Naive B cell (primary cell): Measurements from ENCODE around the gene ZSCAN32. TPM values are rescaled to one million over a fixed set of nuclear protein-coding genes. Genes with fewer than 3 reads are reported as not detected.

Experiments
- ATAC-seq, 2 donors: fragments of 150-1000 bp; cut with Tn5 transposase; 2 replicates each; pipeline ENCODE4 v1.10.0; 2021; ENCODE audit warnings: low read depth in 2 of 2, mild to moderate bottlenecking in 2 of 2, moderate library complexity in 2 of 2
- DNase-seq: peaks from one replicate; pipeline ENCODE4 v3.0.0; 2022
- H3K27ac Mint-ChIP-seq, 6 donors: one replicate each; pipeline ENCODE4 v1.8.0; 2020 to 2022; ENCODE audit warnings: mild to moderate bottlenecking in 6 of 6, mixed read lengths in 6 of 6, moderate library complexity in 5 of 6, inconsistent platforms in 2 of 6
- H3K27me3 Mint-ChIP-seq, 3 donors: one replicate each; pipeline ENCODE4 v1.8.0; 2021 to 2022; ENCODE audit warnings: mixed read lengths in 3 of 3, mild to moderate bottlenecking in 1 of 3
- H3K36me3 Mint-ChIP-seq, 2 donors: one replicate each; pipeline ENCODE4 v1.8.0; 2020 to 2022; ENCODE audit warnings: mixed read lengths in 2 of 2, inconsistent platforms in 1 of 2, mild to moderate bottlenecking in 1 of 2
- H3K4me1 Mint-ChIP-seq, 3 donors: one replicate each; pipeline ENCODE4 v1.8.0; 2020 to 2022; ENCODE audit warnings: mixed read lengths in 3 of 3, inconsistent platforms in 1 of 3, mild to moderate bottlenecking in 1 of 3, moderate library complexity in 1 of 3
- H3K4me3 Mint-ChIP-seq, 8 donors: one replicate each; pipeline ENCODE4 v1.8.0; 2020 to 2022; ENCODE audit warnings: mild to moderate bottlenecking in 8 of 8, mixed read lengths in 8 of 8, moderate library complexity in 8 of 8, inconsistent platforms in 2 of 8
- H3K9me3 Mint-ChIP-seq, 7 donors: one replicate each; pipeline ENCODE4 v1.8.0; 2020 to 2022; ENCODE audit warnings: mixed read lengths in 7 of 7, mild to moderate bottlenecking in 5 of 7, inconsistent platforms in 2 of 7, moderate library complexity in 1 of 7
- polyA plus RNA-seq, 6 donors: library from polyadenylated mRNA; unstranded; fragments of 300-500 nt; fragmentation: Illumina TruSeq; gene quantifications; one replicate each; pipeline ENCODE4 v1.2.3, GENCODE V29; 2021; ENCODE audit warnings: low read depth in 6 of 6

The ZSCAN32 gene
- 10 to 100 TPM; 11.2 to 33.3 (median 14.9) TPM for polyA plus RNA-seq

GRCh38 chr16:3400779-3401688, at the start of gene ZSCAN32, which contains the start of gene ZNF174:
Gene ZSCAN32 (minus strand): TSS chr16:3401004. CDS start chr16:3397557, 3,447 bp downstream.
Gene ZNF174 (plus strand): TSS chr16:3401215. CDS start chr16:3402005, 790 bp downstream.
- H3K9me3 Mint-ChIP-seq = peaks cover 1 to 21% (median 6%) of the 10 kb centered on the region in 7 donors
- peaks cover 38 to 42% of the 10 kb centered on the region in 2 donors for H3K36me3 Mint-ChIP-seq
- peaks cover 38 to 57% (median 39%) of the 10 kb centered on the region in 3 donors for H3K4me1 Mint-ChIP-seq
- DNase-seq = peak; percentile 98
- H3K27me3 Mint-ChIP-seq = no peaks in the 10 kb centered on the region
- peak within 1 kb of the TSS; percentile 80 to 95 (median 90) for H3K27ac Mint-ChIP-seq
- H3K4me3 Mint-ChIP-seq = peak within 1 kb of the TSS; percentile 87 to 98 (median 94)
- peak; percentile 96 for ATAC-seq

GRCh38 chr16:3444032-3444388, 43.2 kb upstream of the ZSCAN32 start:
- Mint-ChIP-seq H3K9me3 (peaks cover 4 to 22% (median 12%) of the 10 kb centered on the region in 7 donors), H3K27ac (peak overlapping the region; percentile 96 to 99 (median 98)), H3K4me1 (peaks cover 8 to 27% (median 8%) of the 10 kb centered on the region in 3 donors), H3K36me3 (peaks cover 26 to 38% of the 10 kb centered on the region in 2 donors), H3K4me3 (peak overlapping the region; percentile 96 to 99 (median 98)), H3K27me3 (peaks cover 5 to 25% (median 5%) of the 10 kb centered on the region in 3 donors)
- peak; percentile 23 to 45 for ATAC-seq
- no peak for DNase-seq

- ATAC-seq (peak; percentile 93 to 94), DNase-seq (peak; percentile 82)
- H3K4me3 Mint-ChIP-seq = peak within 1 kb of the TSS; percentile 96 to 99 (median 98)
- H3K27me3 Mint-ChIP-seq = peaks cover 5 to 25% (median 5%) of the 10 kb centered on the region in 3 donors
- H3K4me1 Mint-ChIP-seq = peaks cover 8 to 27% (median 8%) of the 10 kb centered on the region in 3 donors
- peaks cover 26 to 40% of the 10 kb centered on the region in 2 donors for H3K36me3 Mint-ChIP-seq
- peak within 1 kb of the TSS; percentile 96 to 99 (median 98) for H3K27ac Mint-ChIP-seq
- H3K9me3 Mint-ChIP-seq = peaks cover 4 to 22% (median 12%) of the 10 kb centered on the region in 7 donors
Observed at GRCh38 chr16:3443108-3444031, 42.6 kb upstream of the ZSCAN32 start, which contains the start of the genes NAA60 and ZNF597. Gene NAA60 (plus strand): TSS chr16:3443680. CDS start chr16:3476228, 32,548 bp downstream. Gene ZNF597 (minus strand): TSS chr16:3443504. CDS start chr16:3443153, 351 bp downstream.

- Mint-ChIP-seq H3K27ac (peak overlapping the region in 1 of 6 donors; percentile 63), H3K4me3 (no peak overlapping the region), H3K36me3 (peaks cover 26 to 35% of the 10 kb centered on the region in 2 donors), H3K9me3 (peaks cover 4 to 28% (median 12%) of the 10 kb centered on the region in 7 donors), H3K27me3 (peaks cover under 1 to 27% (median 5%) of the 10 kb centered on the region in 3 donors), H3K4me1 (peaks cover 8 to 24% (median 8%) of the 10 kb centered on the region in 3 donors)
- DNase-seq (no peak), ATAC-seq (no peak)
Observed at GRCh38 chr16:3439637-3440036, 38.8 kb upstream of the ZSCAN32 start.

GRCh38 chr16:3434373-3434772, 33.6 kb upstream of the ZSCAN32 start:
- DNase-seq = no peak
- H3K27ac Mint-ChIP-seq = no peak overlapping the region
- ATAC-seq = no peak
- H3K9me3 Mint-ChIP-seq = peaks cover 0 to 43% (median 14%) of the 10 kb centered on the region in 7 donors
- H3K4me1 Mint-ChIP-seq = peaks cover 5 to 18% (median 17%) of the 10 kb centered on the region in 3 donors
- no peak overlapping the region for H3K4me3 Mint-ChIP-seq
- peaks cover 14 to 26% of the 10 kb centered on the region in 2 donors for H3K36me3 Mint-ChIP-seq
- H3K27me3 Mint-ChIP-seq = peaks cover 0 to 14% (median 8%) of the 10 kb centered on the region in 3 donors

- DNase-seq (peak; percentile 6), ATAC-seq (peak; percentile 45 to 57)
- Mint-ChIP-seq H3K4me3 (peak overlapping the region in 7 of 8 donors; percentile 71 to 83 (median 75)), H3K27ac (peak overlapping the region in 3 of 6 donors; percentile 18 to 63 (median 26)), H3K36me3 (peaks cover 12 to 19% of the 10 kb centered on the region in 2 donors), H3K9me3 (peaks cover 0 to 41% (median 11%) of the 10 kb centered on the region in 7 donors), H3K27me3 (peaks cover 0 to 14% (median 8%) of the 10 kb centered on the region in 3 donors), H3K4me1 (peaks cover 5 to 18% (median 17%) of the 10 kb centered on the region in 3 donors)
Observed at GRCh38 chr16:3431779-3432219, 31.0 kb upstream of the ZSCAN32 start.

- no peak for DNase-seq
- Mint-ChIP-seq H3K4me3 (no peak overlapping the region), H3K4me1 (peaks cover 0 to 2% (median 0%) of the 10 kb centered on the region in 3 donors), H3K9me3 (peaks cover 13 to 73% (median 57%) of the 10 kb centered on the region in 7 donors), H3K36me3 (peaks cover 23 to 39% of the 10 kb centered on the region in 2 donors), H3K27ac (no peak overlapping the region), H3K27me3 (no peaks in the 10 kb centered on the region)
- no peak for ATAC-seq
Observed at GRCh38 chr16:3413730-3414379, 13.1 kb upstream of the ZSCAN32 start.

GRCh38 chr16:3408561-3409197, 7.9 kb upstream of the ZSCAN32 start:
- ATAC-seq (no peak), DNase-seq (no peak)
- Mint-ChIP-seq H3K27me3 (no peaks in the 10 kb centered on the region), H3K36me3 (peaks cover 61 to 72% of the 10 kb centered on the region in 2 donors), H3K4me1 (peaks cover 0 to 4% (median 1%) of the 10 kb centered on the region in 3 donors), H3K4me3 (peak overlapping the region in 1 of 8 donors; percentile 59), H3K9me3 (peaks cover 9 to 74% (median 67%) of the 10 kb centered on the region in 7 donors), H3K27ac (peak overlapping the region in 1 of 6 donors; percentile 29)

GRCh38 chr16:3401719-3402397, 1.1 kb upstream of the ZSCAN32 start:
- Mint-ChIP-seq H3K27ac (peak overlapping the region in 5 of 6 donors; percentile 39 to 94 (median 85)), H3K4me3 (peak overlapping the region; percentile 87 to 98 (median 94)), H3K9me3 (peaks cover 0 to 23% (median 13%) of the 10 kb centered on the region in 7 donors), H3K4me1 (peaks cover 31 to 49% (median 31%) of the 10 kb centered on the region in 3 donors), H3K36me3 (peaks cover 38 to 42% of the 10 kb centered on the region in 2 donors), H3K27me3 (no peaks in the 10 kb centered on the region)
- DNase-seq = no peak
- ATAC-seq = no peak

GRCh38 chr16:3400446-3400778, 392 bp downstream of the ZSCAN32 start:
- H3K4me1 Mint-ChIP-seq = peaks cover 40 to 62% (median 44%) of the 10 kb centered on the region in 3 donors
- peak overlapping the region; percentile 87 to 98 (median 94) for H3K4me3 Mint-ChIP-seq
- H3K9me3 Mint-ChIP-seq = peaks cover 0 to 17% (median 7%) of the 10 kb centered on the region in 7 donors
- no peaks in the 10 kb centered on the region for H3K27me3 Mint-ChIP-seq
- ATAC-seq = peak in 1 of 2 donors; percentile 31
- DNase-seq = no peak
- peak overlapping the region; percentile 56 to 95 (median 86) for H3K27ac Mint-ChIP-seq
- peaks cover 36 to 42% of the 10 kb centered on the region in 2 donors for H3K36me3 Mint-ChIP-seq

- ATAC-seq = no peak
- H3K36me3 Mint-ChIP-seq = peaks cover 54 to 64% of the 10 kb centered on the region in 2 donors
- H3K4me3 Mint-ChIP-seq = peak overlapping the region in 1 of 8 donors; percentile 81
Observed at GRCh38 chr16:3389663-3390338, 11.0 kb downstream of the ZSCAN32 start.

More at GRCh38 chr16:3389663-3390338, 11.0 kb downstream of the ZSCAN32 start:
- peak overlapping the region in 1 of 6 donors; percentile 57 for H3K27ac Mint-ChIP-seq
- DNase-seq = no peak
- H3K9me3 Mint-ChIP-seq = peaks cover 13 to 52% (median 39%) of the 10 kb centered on the region in 7 donors
- H3K27me3 Mint-ChIP-seq = no peaks in the 10 kb centered on the region
- peaks cover 12 to 22% (median 20%) of the 10 kb centered on the region in 3 donors for H3K4me1 Mint-ChIP-seq
